ENCODE results near the gene IDE.

DNA sequence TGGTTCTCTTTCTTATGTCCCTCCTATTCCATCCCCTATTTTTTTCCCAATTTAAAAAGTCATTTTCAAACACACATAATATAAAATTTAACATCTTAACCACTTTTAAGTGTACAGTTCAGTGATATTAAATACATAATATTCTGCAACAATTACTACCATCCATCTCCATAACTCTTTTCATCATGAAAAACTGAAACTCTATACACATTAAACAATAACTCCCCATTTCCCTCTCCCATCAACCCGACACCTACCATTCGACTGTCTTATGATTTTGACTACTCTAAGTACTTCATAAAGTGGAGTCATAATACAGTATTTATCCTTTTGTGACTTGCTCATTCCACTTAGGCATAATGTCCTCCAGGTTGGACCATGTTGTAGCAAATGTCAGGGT, 21.6 kb upstream of the IDE start:
- TF ChIP-seq, protein P1, sequence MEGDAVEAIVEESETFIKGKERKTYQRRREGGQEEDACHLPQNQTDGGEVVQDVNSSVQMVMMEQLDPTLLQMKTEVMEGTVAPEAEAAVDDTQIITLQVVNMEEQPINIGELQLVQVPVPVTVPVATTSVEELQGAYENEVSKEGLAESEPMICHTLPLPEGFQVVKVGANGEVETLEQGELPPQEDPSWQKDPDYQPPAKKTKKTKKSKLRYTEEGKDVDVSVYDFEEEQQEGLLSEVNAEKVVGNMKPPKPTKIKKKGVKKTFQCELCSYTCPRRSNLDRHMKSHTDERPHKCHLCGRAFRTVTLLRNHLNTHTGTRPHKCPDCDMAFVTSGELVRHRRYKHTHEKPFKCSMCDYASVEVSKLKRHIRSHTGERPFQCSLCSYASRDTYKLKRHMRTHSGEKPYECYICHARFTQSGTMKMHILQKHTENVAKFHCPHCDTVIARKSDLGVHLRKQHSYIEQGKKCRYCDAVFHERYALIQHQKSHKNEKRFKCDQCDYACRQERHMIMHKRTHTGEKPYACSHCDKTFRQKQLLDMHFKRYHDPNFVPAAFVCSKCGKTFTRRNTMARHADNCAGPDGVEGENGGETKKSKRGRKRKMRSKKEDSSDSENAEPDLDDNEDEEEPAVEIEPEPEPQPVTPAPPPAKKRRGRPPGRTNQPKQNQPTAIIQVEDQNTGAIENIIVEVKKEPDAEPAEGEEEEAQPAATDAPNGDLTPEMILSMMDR (conservative IDR thresholded peaks at IDR 0.05): no peak
- no peak for TF ChIP-seq ZFX (IDR thresholded peaks at IDR 0.05)
